Superior temporal gyrus (tissue), 1 donor: Measurements from ENCODE around the gene VANGL1.

Experiments
- DNase-seq: peaks from one replicate; pipeline ENCODE4 v3.0.0-alpha.2; 2016; ENCODE audit errors: extremely low spot score

The VANGL1 gene

DNA sequence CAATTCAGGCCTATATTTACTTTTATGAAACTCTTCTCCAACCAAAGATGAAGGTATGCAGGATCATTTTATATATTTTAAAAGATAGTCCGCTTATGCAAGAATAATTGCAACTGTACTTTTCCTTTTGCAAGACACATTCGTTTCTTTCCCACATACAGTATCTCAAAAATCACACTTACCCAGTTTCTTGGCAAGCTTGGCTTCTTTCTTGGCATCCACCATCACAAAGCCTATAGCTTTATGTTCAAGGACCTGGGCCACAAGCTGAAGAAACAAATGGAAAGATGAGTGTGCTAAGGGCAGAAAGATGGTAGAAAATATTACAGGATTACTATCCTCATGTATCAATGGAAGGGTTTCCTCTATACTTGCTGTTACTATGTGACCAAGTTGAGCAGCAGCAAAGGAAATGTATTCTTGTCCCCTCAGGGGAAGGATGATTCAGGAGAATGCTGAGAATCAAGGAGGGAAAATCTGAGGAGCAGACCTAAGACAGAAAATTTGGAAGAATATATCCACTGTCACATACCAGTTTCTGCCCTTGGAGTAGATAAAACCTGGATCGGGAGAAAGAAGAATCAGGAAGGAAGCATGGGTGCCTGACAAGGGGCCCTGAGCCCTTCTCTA, 103.0 kb downstream of the VANGL1 start:
- DNase-seq = peak; percentile 51

DNA sequence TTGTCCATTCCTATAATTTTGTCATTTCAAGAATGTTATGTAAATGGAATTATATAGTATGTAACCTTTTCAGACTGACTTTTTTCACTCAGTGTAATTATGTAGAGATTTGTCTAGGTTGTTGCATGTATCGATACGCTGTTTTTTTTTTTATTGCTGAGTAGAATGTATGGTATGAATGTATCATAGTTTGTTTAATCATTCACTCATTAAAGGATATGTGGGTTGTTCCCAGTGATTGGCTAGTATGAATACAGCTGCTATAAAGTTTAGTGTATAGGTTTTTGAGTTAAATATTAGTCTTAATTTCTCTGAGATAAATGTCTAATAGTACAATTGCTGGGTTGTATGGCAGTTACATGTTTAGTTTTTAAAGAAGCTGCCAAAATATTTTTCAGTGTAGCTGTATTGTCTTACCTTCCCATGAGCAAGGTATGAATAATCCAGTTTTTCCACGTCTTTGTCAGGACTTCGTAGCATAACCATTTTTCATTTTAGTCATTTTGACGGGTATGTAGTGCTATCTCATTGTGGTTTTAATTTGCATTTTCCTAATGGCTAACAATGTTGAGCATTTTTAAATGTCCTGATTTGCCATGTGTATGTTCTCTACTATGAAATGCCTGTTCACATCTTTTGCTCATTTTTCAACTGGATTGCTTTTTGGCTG, 104.4 kb downstream of the VANGL1 start:
- no peak for DNase-seq
